Motor neuron (in vitro differentiated cells): ENCODE results near the gene LGALS8. TPM values are rescaled to one million over a fixed set of nuclear protein-coding genes. Genes with fewer than 3 reads are reported as not detected.

Experiments
- ATAC-seq, 8 experiments: fragments of 200-7000 bp; cut with Tn5 transposase; replicated peaks in 6 of 8; 2 replicates each; pipeline ENCODE4 v1.8.0; 2021; ENCODE audit warnings: mild to moderate bottlenecking in 8 of 8, moderate library complexity in 8 of 8
- H3K27ac ChIP-seq, 2 donors: fragments of 250-450 bp; sonication (Bioruptor Pico); 2 replicates each; pipeline ENCODE4 v1.9.0; 2021; ENCODE audit warnings: antibody characterized with exemption in 2 of 2, mild to moderate bottlenecking in 2 of 2, moderate library complexity in 1 of 2
- H3K4me1 ChIP-seq, 2 donors: fragments of 250-450 bp; sonication (Bioruptor Pico); replicated peaks in 1 of 2; 2 replicates each; pipeline ENCODE4 v1.6.1; 2021; ENCODE audit warnings: antibody characterized with exemption in 2 of 2, mild to moderate bottlenecking in 2 of 2, moderate library complexity in 1 of 2
- H3K4me3 ChIP-seq, 5 donors: fragments of 250-450 bp; sonication (Bioruptor Pico); 2 replicates each; pipeline ENCODE4 v1.9.0; 2021; ENCODE audit warnings: antibody characterized with exemption in 5 of 5, mild to moderate bottlenecking in 5 of 5, moderate library complexity in 4 of 5
- WGBS, 10 experiments: fragments of 450-650 bp; shearing (Covaris generic); methylation state at CpG; one replicate each; pipeline ENCODE4 v1.0.0; 2022; 5-methylcytosine and 5-hydroxymethylcytosine counted together
- in situ Hi-C, 9 experiments: fragments of 400-800 bp; cut with MboI; loops; one replicate each; pipeline ENCODE4 v1.15.0; 2021; ENCODE audit warnings: low sequenced_read_pairs in 9 of 9, low pct_unique_long_range_greater_than_20kb in 2 of 9; ENCODE audit not compliant: unreplicated experiment in 9 of 9
- total RNA-seq, 8 experiments: library from RNA; unstranded; fragments of 300-600 nt; gene quantifications; 2 replicates each; pipeline versions ENCODE4 v1.2.3 to v1.2.4, GENCODE V29; 2022

Gene LGALS8
- total RNA-seq, 8 experiments from 2014 or later = 12.5 to 86.5 (median 34.1) TPM

DNA sequence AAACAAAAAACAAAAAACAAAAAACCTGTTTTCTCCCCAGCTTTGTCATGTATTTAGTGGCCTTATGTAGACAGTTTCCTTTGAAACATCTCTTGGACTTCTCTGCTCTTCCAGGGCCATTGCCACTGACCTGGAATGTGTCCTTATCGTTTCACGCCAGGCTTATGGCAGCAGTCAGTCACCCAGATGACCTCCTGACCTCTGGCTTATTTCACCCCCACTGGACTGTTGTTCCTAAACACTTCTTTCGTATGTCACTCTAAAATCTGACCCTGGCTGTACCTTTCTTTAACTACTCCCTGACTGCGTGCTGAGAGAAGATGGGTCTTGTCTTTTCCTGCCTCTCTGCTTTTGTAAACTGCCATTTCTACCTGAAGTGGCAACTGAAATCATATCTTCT lies 9.1 kb downstream of the LGALS8 start:
- ATAC-seq = no peak
- Histone ChIP-seq H3K27ac (no peak overlapping the region), H3K4me1 (peaks cover 9 to 13% of the 10 kb centered on the region in 2 donors), H3K4me3 (no peak overlapping the region)
- WGBS, 10 experiments = 40 to 100% (median 93%) methylated on average over 1 to 4 of the region's 4 CpGs; no CpG with 5 or more reads in 1 of the 10 experiments
- in situ Hi-C loops = no loop called here

DNA sequence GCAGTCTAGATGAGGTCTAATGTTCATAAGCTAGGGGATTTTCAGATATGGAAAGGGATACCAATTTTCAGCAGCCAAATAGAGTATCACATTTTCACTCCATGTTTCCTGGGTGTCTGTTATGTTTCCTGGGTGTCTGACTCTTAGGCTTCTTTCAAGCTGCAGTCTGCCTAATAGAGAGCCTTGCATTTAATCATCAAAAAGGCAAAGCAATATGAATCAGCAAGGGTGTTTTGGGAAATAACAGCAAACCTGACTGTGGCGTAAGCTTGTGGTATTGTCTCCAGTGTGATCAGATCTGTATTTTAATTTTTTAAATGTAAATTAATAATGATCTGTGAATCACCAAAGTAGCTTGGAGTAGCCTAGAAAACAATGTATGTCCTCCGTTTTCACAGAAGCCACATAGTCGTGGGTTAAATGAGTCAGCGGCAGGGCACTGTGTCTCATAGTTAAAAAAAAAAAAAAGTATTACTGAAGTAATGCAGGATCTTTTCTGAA lies 10.4 kb downstream of the LGALS8 start:
- peak in 3 of 8 experiments; percentile 22 to 46 (median 30) for ATAC-seq
- Histone ChIP-seq H3K4me1 (peaks cover 9 to 13% of the 10 kb centered on the region in 2 donors), H3K27ac (no peak overlapping the region), H3K4me3 (no peak overlapping the region)
- in situ Hi-C loops = no loop called here
- WGBS, 10 experiments = 33 to 100% (median 78%) methylated on average over 1 to 4 of the region's 4 CpGs; no CpG with 5 or more reads in 1 of the 10 experiments

DNA sequence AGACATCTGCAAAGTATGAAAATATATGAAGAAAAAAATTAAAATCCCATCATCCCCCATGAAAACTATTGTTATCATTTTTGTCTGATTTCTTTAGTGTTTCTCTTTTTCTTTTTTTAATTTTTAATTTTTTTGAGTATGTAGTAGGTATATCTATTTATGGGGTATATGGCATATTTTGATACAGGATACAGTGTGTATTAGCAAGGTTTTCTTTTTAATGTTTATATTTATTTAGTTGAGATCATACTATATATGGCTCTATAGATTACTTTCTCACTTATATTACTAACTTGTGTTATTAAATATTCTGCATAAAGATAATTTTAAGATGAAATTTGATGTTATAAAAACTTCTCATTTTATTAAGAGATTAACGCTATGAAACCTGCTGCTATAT lies 11.4 kb downstream of the LGALS8 start:
- WGBS, 10 experiments = 88 to 100% (median 100%) methylated on average over 1 of the region's 1 CpG; no CpG with 5 or more reads in 2 of the 10 experiments
- no peak overlapping the region for H3K4me3 ChIP-seq
- no peak for ATAC-seq
- in situ Hi-C loops = no loop called here
- no peak overlapping the region for H3K27ac ChIP-seq
- H3K4me1 ChIP-seq = peaks cover 9 to 13% of the 10 kb centered on the region in 2 donors

DNA sequence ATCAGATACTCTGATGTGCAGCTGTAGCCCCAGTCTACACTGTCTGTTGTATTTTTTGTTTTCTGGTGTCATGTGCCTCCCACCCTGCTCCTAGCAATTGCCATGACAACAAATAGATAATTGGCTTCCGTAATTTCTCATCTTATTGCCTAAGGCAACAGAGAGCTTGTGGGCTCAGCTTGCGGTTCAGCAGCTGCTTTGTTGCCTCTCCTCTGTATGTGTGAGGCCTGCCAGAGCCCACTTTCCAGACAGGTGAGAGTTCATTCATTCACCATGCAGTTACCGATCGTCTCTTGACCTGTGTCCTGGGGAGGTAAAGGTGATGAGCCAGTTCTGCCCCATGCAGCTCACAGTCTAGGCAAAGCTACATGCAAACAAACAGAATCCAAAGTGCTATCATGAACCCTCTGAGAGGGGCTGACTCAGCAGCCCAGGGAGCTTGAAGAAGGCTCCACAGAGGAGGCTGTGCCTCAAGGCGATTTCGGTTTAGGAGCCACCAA lies 11.9 kb downstream of the LGALS8 start:
- no peak overlapping the region for H3K4me3 ChIP-seq
- in situ Hi-C loops = no loop called here
- WGBS, 10 experiments = 33 to 100% (median 67%) methylated on average over 1 to 5 of the region's 6 CpGs; no CpG with 5 or more reads in 3 of the 10 experiments

DNA sequence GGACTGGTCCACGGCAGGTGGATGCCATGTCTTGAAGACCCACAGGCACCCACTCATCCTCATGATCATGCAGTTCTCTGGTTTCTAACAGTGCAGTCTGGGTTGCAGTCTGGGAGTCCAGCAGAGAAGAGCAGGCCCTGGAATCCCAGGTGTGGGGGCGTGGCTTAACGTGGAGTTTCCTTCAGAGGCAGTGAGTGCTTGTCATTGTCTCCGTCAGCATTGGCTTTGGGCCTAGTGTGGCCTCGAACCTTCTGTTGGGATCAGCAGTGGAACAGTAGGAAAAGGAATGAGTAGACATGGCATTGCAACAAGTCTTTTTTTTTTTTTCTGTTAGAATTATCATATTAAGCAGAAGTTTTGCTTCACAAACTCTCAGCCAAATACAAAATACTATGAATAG lies 12.8 kb downstream of the LGALS8 start:
- 76 to 100% (median 81%) methylated on average over 1 to 5 of the region's 5 CpGs; no CpG with 5 or more reads in 5 of the 10 experiments for WGBS, 10 experiments
- in situ Hi-C loops = no loop called here
- ATAC-seq = no peak

More for the DNA sequence above, 11.9 kb downstream of the LGALS8 start:
- H3K27ac ChIP-seq = peak overlapping the region; percentile 17 to 43
- peaks cover 9 to 13% of the 10 kb centered on the region in 2 donors for H3K4me1 ChIP-seq
- ATAC-seq = peak in 6 of 8 experiments; percentile 15 to 91 (median 90)

DNA sequence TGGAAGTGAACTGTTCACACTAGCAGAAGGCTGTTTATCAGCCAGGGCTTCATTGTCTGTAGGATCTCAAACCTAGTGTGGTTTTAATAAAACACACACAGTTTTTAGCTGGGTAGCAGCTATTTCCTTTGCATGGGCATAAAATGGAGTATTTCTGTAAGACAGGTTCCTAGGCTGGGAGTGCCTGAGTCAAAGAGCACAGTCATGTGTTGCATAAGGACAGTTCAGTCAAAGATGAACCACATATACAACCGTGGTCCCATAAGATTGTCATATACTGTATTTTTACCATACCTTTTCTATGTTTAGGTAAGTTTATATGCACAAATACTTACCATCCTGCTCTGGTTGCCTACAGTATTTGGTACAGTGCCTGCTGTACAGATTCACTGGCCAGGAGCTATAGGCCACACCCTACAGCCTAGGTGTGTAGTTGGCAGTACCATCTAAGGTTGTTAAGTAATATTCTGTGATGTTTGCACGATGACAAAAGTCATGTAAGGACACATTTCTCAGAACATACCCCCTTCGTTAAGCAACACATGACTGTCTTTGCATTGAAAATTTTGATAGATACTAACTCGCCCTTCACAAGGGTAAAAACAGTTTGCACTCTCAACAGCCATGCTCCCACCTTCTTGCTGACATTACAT lies 17.2 kb downstream of the LGALS8 start:
- Histone ChIP-seq H3K4me1 (peaks cover 3 to 6% of the 10 kb centered on the region in 2 donors), H3K27ac (no peak overlapping the region), H3K4me3 (no peak overlapping the region)
- no peak for ATAC-seq
- in situ Hi-C loops = no loop called here
- 67 to 100% (median 91%) methylated on average over 1 to 4 of the region's 4 CpGs; no CpG with 5 or more reads in 2 of the 10 experiments for WGBS, 10 experiments

More for the DNA sequence above, 12.8 kb downstream of the LGALS8 start:
- peaks cover 9 to 13% of the 10 kb centered on the region in 2 donors for H3K4me1 ChIP-seq
- no peak overlapping the region for H3K4me3 ChIP-seq
- H3K27ac ChIP-seq = no peak overlapping the region

DNA sequence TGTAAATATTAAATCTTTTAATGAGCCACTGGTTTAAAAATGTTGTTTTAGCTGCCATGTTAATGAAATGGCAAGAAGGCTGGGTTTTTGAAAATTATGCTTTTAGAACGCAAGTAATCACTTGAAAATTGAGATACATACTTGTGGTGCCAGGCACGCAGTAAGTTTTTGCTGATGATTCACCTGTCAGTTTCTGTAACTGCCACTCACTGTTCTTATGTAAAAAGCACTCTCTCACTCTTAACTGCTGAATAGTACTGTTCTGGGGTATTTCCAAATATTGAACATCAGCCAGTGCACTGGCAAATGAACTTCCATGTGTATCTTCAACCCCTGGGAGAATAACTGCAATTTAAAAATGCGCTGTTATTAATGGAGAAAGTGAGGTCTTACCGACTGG lies 17.9 kb downstream of the LGALS8 start:
- no peak overlapping the region for H3K27ac ChIP-seq
- no peak for ATAC-seq
- H3K4me1 ChIP-seq = no peaks in the 10 kb centered on the region
- no peak overlapping the region for H3K4me3 ChIP-seq
- in situ Hi-C loops = no loop called here
- 87 to 100% (median 93%) methylated on average over 1 to 4 of the region's 4 CpGs for WGBS, 10 experiments

DNA sequence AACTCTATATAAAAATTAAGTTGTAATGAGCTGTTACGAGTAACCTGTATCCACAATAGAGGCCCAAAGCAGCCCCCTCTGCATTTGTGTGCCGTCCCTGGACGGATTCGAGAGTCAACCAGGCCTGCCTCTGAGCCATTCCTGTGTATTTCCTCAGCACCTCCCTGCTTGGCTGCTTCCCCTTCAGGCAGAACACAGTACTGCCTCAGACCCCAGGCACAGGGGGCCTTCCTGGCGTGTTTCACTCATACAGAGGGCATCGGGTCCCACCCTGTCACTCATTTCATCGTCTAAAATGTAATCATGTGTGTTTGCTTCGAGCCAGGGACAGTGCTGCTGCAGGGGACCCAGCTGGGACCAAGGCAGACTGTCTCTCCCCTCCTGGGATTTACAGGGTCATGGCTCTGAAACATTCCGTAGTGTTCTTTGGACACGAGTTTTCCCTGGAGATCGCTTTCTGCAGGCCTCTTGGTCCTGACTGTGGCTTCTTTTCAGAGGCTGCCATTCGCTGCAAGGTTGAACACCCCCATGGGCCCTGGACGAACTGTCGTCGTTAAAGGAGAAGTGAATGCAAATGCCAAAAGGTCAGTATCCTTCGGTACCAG lies 19.4 kb downstream of the LGALS8 start:
- peak in 5 of 8 experiments; percentile 11 to 44 (median 24) for ATAC-seq
- WGBS, 10 experiments = 73 to 100% (median 90%) methylated on average over 1 to 16 of the region's 16 CpGs; no CpG with 5 or more reads in 3 of the 10 experiments
- in situ Hi-C loops = no loop called here
- Histone ChIP-seq H3K27ac (no peak overlapping the region), H3K4me1 (peaks cover 3 to 7% of the 10 kb centered on the region in 2 donors), H3K4me3 (no peak overlapping the region)

DNA sequence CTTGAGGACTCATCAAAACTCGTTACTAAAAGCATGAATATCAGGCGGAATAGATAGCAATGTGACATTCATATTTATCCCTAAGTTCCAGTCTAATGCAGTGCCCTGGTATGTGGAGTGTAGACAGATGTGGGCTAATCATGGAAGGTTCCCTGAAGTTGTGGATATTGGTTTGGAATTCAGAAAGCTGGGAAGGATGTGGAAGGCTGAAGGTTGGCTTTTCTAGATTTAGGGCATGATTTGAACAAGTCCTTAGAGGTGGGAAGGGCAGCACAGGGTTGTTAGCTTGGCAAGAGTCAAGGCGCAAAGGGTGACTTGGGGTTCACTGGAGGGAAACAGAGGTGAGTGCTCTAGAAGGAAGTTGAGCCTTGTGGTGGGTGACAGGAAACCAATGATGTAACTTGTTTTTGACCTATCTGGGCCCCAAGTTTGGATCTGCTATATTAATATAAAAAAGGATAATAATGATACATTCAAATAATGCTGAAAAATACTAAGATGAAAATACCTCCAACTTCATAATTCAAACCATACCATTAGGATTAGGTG lies 21.9 kb downstream of the LGALS8 start:
- Histone ChIP-seq H3K27ac (no peak overlapping the region), H3K4me3 (no peak overlapping the region), H3K4me1 (peaks cover 3 to 14% of the 10 kb centered on the region in 2 donors)
- 0 to 100% (median 76%) methylated on average over 1 to 3 of the region's 3 CpGs; no CpG with 5 or more reads in 2 of the 10 experiments for WGBS, 10 experiments
- no peak for ATAC-seq
- in situ Hi-C loops = no loop called here

DNA sequence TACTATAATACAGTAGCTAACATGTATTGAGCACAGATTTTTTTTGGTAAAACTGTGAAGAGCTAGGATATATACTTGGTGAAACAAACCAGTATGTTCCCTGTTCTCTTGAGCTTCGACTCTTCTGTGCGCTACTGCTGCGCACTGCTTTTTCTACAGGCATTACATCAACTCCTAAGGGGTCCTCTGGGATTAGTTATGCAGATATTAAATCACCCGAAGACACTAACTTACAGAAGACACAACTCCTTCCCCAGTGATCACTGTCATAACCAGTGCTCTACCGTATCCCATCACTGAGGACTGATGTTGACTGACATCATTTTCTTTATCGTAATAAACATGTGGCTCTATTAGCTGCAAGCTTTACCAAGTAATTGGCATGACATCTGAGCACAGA lies 24.7 kb downstream of the LGALS8 start:
- Histone ChIP-seq H3K27ac (peak overlapping the region in 1 of 2 donors; percentile 24), H3K4me3 (no peak overlapping the region), H3K4me1 (peaks cover 3 to 14% of the 10 kb centered on the region in 2 donors)
- in situ Hi-C loops = no loop called here
- peak in 5 of 8 experiments; percentile 69 to 95 (median 90) for ATAC-seq
- 31 to 100% (median 69%) methylated on average over 2 to 6 of the region's 6 CpGs; no CpG with 5 or more reads in 2 of the 10 experiments for WGBS, 10 experiments

DNA sequence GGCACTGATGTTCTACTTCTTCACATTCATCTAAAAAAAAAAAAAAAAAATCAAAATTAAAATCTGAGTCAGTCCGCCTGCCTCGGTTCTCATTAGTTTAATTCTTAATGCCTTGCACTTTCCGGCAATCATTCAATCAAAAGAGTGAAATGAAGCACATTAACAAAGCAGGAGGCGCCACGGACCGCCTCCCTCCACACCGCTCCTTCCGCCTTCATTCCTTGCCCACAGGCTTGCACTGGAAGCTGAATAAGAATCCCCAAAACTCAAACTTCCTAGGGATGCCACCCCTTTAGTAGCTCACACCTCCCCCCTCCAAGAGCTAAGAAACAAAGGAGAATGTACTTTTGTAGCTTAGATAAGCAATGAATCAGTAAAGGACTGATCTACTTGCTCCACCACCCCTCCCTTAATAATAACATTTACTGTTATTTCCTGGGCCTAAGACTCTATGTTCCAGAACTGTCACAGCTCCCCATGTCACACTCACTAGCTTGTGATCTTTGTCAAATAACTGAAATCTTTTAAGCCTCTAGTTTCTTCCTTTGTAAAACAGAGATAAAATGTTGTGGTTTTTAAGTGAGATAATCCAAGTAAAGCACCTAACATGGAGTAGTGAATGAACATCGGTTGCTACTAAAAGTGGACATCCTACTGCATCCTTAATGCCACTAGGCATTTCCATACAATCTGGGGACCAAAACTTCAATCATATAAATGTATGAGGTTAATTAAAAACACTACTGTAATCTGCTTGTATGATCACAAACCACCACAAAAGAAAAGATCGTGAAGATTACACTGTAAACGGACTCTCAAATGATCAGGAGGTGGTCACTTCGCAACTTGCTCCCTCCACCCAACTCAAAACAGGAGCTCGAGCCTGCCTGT lies 27.4 kb downstream of the LGALS8 start:
- no peak for ATAC-seq
- in situ Hi-C loops = no loop called here
- H3K4me1 ChIP-seq = peaks cover 3 to 14% of the 10 kb centered on the region in 2 donors
- 40 to 100% (median 94%) methylated on average over 2 to 13 of the region's 13 CpGs for WGBS, 10 experiments
- H3K4me3 ChIP-seq = no peak overlapping the region
- H3K27ac ChIP-seq = no peak overlapping the region

DNA sequence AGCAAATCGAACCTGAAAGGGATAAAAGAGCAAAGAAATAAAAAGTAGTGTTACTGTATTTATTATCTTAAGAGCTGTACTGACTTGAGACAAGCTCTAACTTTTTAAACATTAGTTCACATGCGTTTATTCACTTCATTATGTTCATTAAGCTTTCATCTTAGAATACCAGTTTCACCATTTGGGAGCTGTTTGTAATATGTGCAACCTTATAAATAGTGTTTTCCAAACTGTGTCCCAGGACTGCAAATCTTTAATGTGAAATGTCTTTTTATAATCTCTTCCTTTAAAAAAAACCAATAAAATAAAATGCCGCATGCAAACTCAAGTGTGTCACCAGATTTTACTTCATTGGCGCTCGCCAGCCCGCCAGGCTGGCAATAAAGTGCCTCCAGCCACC lies 28.3 kb downstream of the LGALS8 start:
- 40 to 100% (median 85%) methylated on average over 1 to 6 of the region's 6 CpGs for WGBS, 10 experiments

More for the DNA sequence above, 28.3 kb downstream of the LGALS8 start:
- in situ Hi-C loops = no loop called here
- ATAC-seq = no peak
- Histone ChIP-seq H3K4me1 (peaks cover 3 to 14% of the 10 kb centered on the region in 2 donors), H3K27ac (no peak overlapping the region), H3K4me3 (no peak overlapping the region)
